Endothelial cell of umbilical vein (primary cell): ENCODE results near the gene INPP5A. TPM values are rescaled to one million over a fixed set of nuclear protein-coding genes. Genes with fewer than 3 reads are reported as not detected.
A peak's percentile ranks its signal among the peaks of the same experiment; 100 is the strongest.

Source experiments
- BruUV-seq: library from RNA; stranded (reverse); fragments of 400-500 nt; replicated peaks from 2 replicates; lab custom pipeline; 2021; lab: Mats Ljungman, UMichigan
- CTCF ChIA-PET: fragments of 300-600, 350-600 bp; sonication (Branson Sonifier 250); formaldehyde crosslinking; loops from one replicate; lab custom pipeline; 2021; ENCODE audit warnings: antibody characterized with exemption, inconsistent platforms; lab: Charles Lee
- POLR2A ChIA-PET: fragments of 300-600, 350-600 bp; sonication (Branson Sonifier 250); formaldehyde crosslinking; loops from one replicate; lab custom pipeline; 2021; ENCODE audit warnings: antibody characterized with exemption, inconsistent platforms; lab: Charles Lee
- DNase-seq: peaks from one replicate; pipeline ENCODE4 v3.0.0-alpha.2; 2011; ENCODE audit warnings: low read depth, low spot score
- FAIRE-seq: peaks from 2 replicates; lab custom pipeline; 2011; peaks lifted over from hg19 to GRCh38; lab: Jason Lieb, UNC
- H2AFZ ChIP-seq: 2 replicates; pipeline ENCODE4 v1.6.0; 2012; ENCODE audit warnings: low read depth, low read length, control low read depth, inconsistent platforms
- H3K27ac ChIP-seq: 2 replicates; pipeline ENCODE4 v1.5.1; 2011; ENCODE audit warnings: low read depth, mild to moderate bottlenecking, control low read depth, low read length, moderate library complexity; ENCODE audit not compliant: insufficient read depth
- H3K27me3 ChIP-seq, 2 experiments: 2 replicates each; pipeline versions ENCODE4 v1.6.0 to v1.6.1; 2011; ENCODE audit warnings: low read length in 2 of 2, mixed read lengths in 1 of 2; ENCODE audit not compliant: control insufficient read depth in 2 of 2, insufficient read depth in 2 of 2
- H3K36me3 ChIP-seq, 2 experiments: 2 replicates in 1 of 2; 3 replicates in 1 of 2; pipeline ENCODE4 v1.5.1; 2011; ENCODE audit warnings: low read length in 2 of 2, mild to moderate bottlenecking in 1 of 2, moderate library complexity in 1 of 2; ENCODE audit not compliant: control insufficient read depth in 2 of 2, insufficient read depth in 2 of 2; ENCODE audit errors: extremely low read depth in 1 of 2
- H3K4me1 ChIP-seq: 3 replicates; pipeline ENCODE4 v1.5.1; 2011; ENCODE audit warnings: mild to moderate bottlenecking, low read length; ENCODE audit not compliant: control insufficient read depth, insufficient read depth; ENCODE audit errors: extremely low read depth
- H3K4me2 ChIP-seq: 2 replicates; pipeline ENCODE4 v1.6.1; 2011; ENCODE audit warnings: low read length, control low read depth, mixed read lengths; ENCODE audit not compliant: insufficient read depth
- H3K4me3 ChIP-seq, 3 experiments: fragments of 200-600 bp in 1 of 3; sonication (generic), shearing (Covaris generic) in 1 of 3; replicated peaks in 1 of 3; 2 replicates each; pipeline ENCODE4 v1.5.1; 2011 to 2016; ENCODE audit warnings: control low read depth in 3 of 3, low read length in 3 of 3, mild to moderate bottlenecking in 2 of 3, inconsistent platforms in 1 of 3, low read depth in 1 of 3, moderate library complexity in 1 of 3; ENCODE audit not compliant: insufficient read depth in 1 of 3
- H3K79me2 ChIP-seq: 2 replicates; pipeline ENCODE4 v1.6.0; 2012; ENCODE audit warnings: low read length, inconsistent platforms; ENCODE audit not compliant: control insufficient read depth, insufficient read depth
- H3K9ac ChIP-seq: replicated peaks from 2 replicates; pipeline ENCODE3; 2011; ENCODE audit warnings: low read length, control low read depth; ENCODE audit not compliant: insufficient read depth; ENCODE audit errors: extremely low read depth
- H3K9me1 ChIP-seq: replicated peaks from 3 replicates; pipeline ENCODE4 v1.6.0; 2011; ENCODE audit warnings: mild to moderate bottlenecking, low read length; ENCODE audit not compliant: control insufficient read depth, insufficient read depth; ENCODE audit errors: extremely low read depth
- H3K9me3 ChIP-seq: replicated peaks from 2 replicates; pipeline ENCODE4 v1.5.1; 2012; ENCODE audit warnings: low read length, inconsistent platforms; ENCODE audit not compliant: control insufficient read depth, insufficient read depth
- H4K20me1 ChIP-seq: replicated peaks from 2 replicates; pipeline ENCODE3; 2011; ENCODE audit warnings: mild to moderate bottlenecking, low read length; ENCODE audit not compliant: control insufficient read depth, insufficient read depth; ENCODE audit errors: extremely low read depth
- CTCF ChIP-seq, 2 donors: IDR thresholded peaks; 1 replicate in 1 of 2; 2 replicates in 1 of 2; pipeline ENCODE4 v1.5.1; 2011; ENCODE audit warnings: low read length in 2 of 2, mild to moderate bottlenecking in 2 of 2, moderate library complexity in 2 of 2, control low read depth in 1 of 2, inconsistent platforms in 1 of 2, low read depth in 1 of 2; ENCODE audit not compliant: insufficient read depth in 1 of 2; ENCODE audit errors: extremely low read depth in 1 of 2
- EZH2 ChIP-seq: IDR thresholded peaks from 2 replicates; pipeline ENCODE4 v1.6.1; 2012; ENCODE audit warnings: borderline replicate concordance, low read depth, mild to moderate bottlenecking, moderate library complexity, low read length, inconsistent platforms; ENCODE audit not compliant: severe bottlenecking
- FOS ChIP-seq: IDR thresholded peaks from 2 replicates; pipeline ENCODE4 v1.6.1; 2011; ENCODE audit warnings: mild to moderate bottlenecking, low read length, moderate library complexity, borderline replicate concordance; ENCODE audit not compliant: insufficient read depth
- GATA2 ChIP-seq: IDR thresholded peaks from 2 replicates; pipeline ENCODE4 v1.7.0; 2011; ENCODE audit warnings: low read depth, mild to moderate bottlenecking, moderate library complexity, mixed read lengths, low read length; ENCODE audit not compliant: insufficient read length, insufficient read depth
- JUN ChIP-seq: IDR thresholded peaks from 2 replicates; pipeline ENCODE4 v1.6.1; 2011; ENCODE audit warnings: borderline replicate concordance, low read depth; ENCODE audit not compliant: insufficient read length, insufficient read depth
- MAX ChIP-seq: IDR thresholded peaks from 2 replicates; pipeline ENCODE4 v1.6.1; 2011; ENCODE audit not compliant: insufficient read depth, insufficient read length
- MYC ChIP-seq: IDR thresholded peaks from one replicate; pipeline ENCODE4 v1.6.1; 2011; ENCODE audit warnings: mild to moderate bottlenecking, low read depth, low read length
- POLR2A ChIP-seq: IDR thresholded peaks from 2 replicates; pipeline ENCODE4 v1.6.1; 2012; ENCODE audit warnings: low read depth, mild to moderate bottlenecking, control low read depth, low read length
- POLR2AphosphoS5 ChIP-seq: IDR thresholded peaks from 2 replicates; pipeline ENCODE4 v1.6.1; 2012; ENCODE audit warnings: low read depth, mild to moderate bottlenecking, control low read depth, low read length, moderate library complexity; ENCODE audit not compliant: insufficient read depth
- dilution Hi-C: fragments of 300-500 bp; cut with MboI; formaldehyde crosslinking; loops from one replicate; pipeline ENCODE4 v1.15.0; 2019; ENCODE audit warnings: low sequenced_read_pairs; ENCODE audit not compliant: extremely low pct_ligation_motif_present
- intact Hi-C: fragments of 100-400 bp; cut with micrococcal nuclease; formaldehyde crosslinking; loops from one replicate; pipeline ENCODE4 v1.10.0; 2022
- polyA plus RNA-seq, 4 experiments: library from polyadenylated mRNA; depleted of rRNA in 3 of 4; stranded (reverse) in 3 of 4; unstranded in 1 of 4; fragments of >200 nt; gene quantifications; 2 replicates each; pipeline versions ENCODE4 v1.2.1 to v1.2.3, GENCODE V29; 2011 to 2012; ENCODE audit warnings: missing spikeins in 1 of 4
- total RNA-seq: library from RNA; stranded (reverse); gene quantifications from 2 replicates; pipeline ENCODE4 v1.2.3, GENCODE V29; 2021

INPP5A gene
- total and polyA plus RNA-seq, 2 donors (not counting 3 experiments of a cell fraction or from before 2014, with no cell fraction given) = 22.9 to 33.2 TPM

DNA sequence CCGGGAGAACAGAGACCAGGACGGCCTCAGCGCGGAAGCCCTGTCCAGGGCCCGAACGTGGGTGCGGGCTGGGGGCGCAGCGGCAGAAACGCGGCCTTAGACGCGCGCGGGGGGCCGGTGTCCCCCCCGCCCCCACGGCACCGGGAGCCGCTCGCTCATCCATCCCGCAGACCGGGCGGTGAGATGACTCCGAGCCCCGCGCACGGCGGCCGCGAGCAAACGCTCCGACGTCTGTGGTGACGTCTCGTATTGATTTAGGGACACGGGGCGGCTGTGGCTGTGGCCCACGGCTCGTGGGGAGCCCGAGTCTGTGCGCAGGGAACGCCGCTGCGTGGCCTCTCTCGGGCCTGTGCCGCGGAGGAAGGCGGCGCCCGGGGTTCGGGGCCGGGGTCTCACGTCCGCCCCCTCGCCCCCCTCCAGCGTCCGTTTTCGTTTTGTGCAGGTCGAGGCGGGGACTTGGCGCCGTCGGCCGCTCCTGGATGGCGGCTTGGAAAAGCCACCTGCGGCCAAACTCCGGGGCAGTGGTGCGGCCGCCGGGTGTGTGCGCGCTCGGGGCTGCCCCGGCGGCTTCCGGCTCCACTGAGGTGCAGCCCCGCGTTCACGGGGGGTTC lies 249.4 kb downstream of the INPP5A start:
- no peak for FAIRE-seq
- CTCF ChIA-PET = no interaction called here
- Histone ChIP-seq H3K27me3 (peaks cover 37 to 55% of the 10 kb centered on the region in 2 experiments), H3K27ac (no peak overlapping the region), H3K4me3 (no peak overlapping the region), H3K9me1 (no peaks in the 10 kb centered on the region), H3K9ac (no peak overlapping the region), H3K9me3 (no peaks in the 10 kb centered on the region), H4K20me1 (no peaks in the 10 kb centered on the region), H2AFZ (no peak overlapping the region), H3K4me2 (no peak overlapping the region), H3K4me1 (no peaks in the 10 kb centered on the region), H3K79me2 (no peaks in the 10 kb centered on the region), H3K36me3 (no peaks in the 10 kb centered on the region)
- BruUV-seq = no TSS peak
- POLR2A ChIA-PET = no interaction called here
- no peak for DNase-seq
- dilution Hi-C loops = no loop called here
- TF ChIP-seq MYC (no peak), EZH2 (peak; percentile 100)
- intact Hi-C loops = loop anchor here (5.0 kb wide), 1 partner anchor 120 kb away; no protein-coding TSS in a partner anchor

DNA sequence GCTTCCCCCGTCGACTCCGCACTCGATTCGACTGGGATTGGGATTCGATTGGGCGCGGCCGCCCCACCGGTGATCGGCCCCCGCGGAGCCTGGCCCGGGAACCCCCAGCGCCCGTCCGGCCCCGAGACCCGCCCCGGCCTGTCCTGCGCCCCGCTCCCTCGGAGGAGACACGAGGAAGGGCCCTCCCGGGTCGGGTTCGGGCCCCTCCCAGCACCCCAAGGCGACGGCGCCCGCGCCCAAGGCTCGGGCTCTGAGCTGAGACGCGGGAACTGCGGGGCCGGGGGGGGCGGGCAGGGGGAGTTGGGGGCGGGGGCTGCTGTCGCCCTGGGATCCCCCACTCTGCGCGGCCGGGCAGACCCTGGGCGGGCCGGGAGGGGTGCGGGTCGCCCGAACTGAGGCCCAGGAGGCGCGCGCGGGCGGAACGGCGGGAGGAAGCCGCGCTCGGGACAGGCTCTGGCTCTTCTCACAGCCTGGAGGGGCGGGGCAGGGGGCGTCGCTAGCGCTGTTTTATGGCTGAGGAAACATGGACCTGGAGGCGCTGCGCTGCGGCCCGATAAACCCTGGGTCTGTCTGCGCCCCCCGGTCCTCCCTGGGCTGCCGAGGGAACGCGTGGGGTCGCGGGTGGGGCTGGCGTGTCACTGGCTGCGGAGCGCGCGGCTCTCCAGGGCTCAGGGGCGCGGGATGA lies 250.1 kb downstream of the INPP5A start:
- CTCF ChIA-PET = interaction anchor here (1.7 kb wide), 1 partner anchor 133 kb away, joined by 9 read pairs; no protein-coding TSS in a partner anchor
- Histone ChIP-seq H2AFZ (no peak overlapping the region), H3K27ac (no peak overlapping the region), H3K9me1 (no peaks in the 10 kb centered on the region), H4K20me1 (no peaks in the 10 kb centered on the region), H3K9me3 (no peaks in the 10 kb centered on the region), H3K36me3 (no peaks in the 10 kb centered on the region), H3K27me3 (peaks cover 37 to 55% of the 10 kb centered on the region in 2 experiments), H3K4me3 (no peak overlapping the region), H3K4me2 (no peak overlapping the region), H3K4me1 (no peaks in the 10 kb centered on the region), H3K9ac (no peak overlapping the region), H3K79me2 (no peaks in the 10 kb centered on the region)
- no TSS peak for BruUV-seq
- dilution Hi-C loops (no loop called here), intact Hi-C loops (loop anchor here (1.0 to 5.0 kb wide), 2 partner anchors 120 to 133 kb away; no protein-coding TSS in a partner anchor)
- FAIRE-seq (no peak), DNase-seq (no peak)
- TF ChIP-seq GATA2 (no peak), JUN (no peak), POLR2A (no peak), FOS (no peak), EZH2 (no peak), POLR2AphosphoS5 (no peak), MAX (no peak), CTCF (IDR thresholded peaks at IDR 0.05; ENCODE audit: extremely low read depth in 1 of 2, insufficient read depth in 1 of 2, low read depth in 1 of 2, low read length in 2 of 2) (no peak), MYC (no peak)
- POLR2A ChIA-PET = no interaction called here
